HK-2 (cell line): Measurements from ENCODE around the gene CDK17.
A peak's percentile ranks its signal among the peaks of the same experiment; 100 is the strongest.

Experiments used
- DNase-seq: peaks from one replicate; pipeline ENCODE4 v3.0.0-alpha.2; 2018; ENCODE audit not compliant: unreplicated experiment

Gene CDK17

GRCh38 chr12:96238336-96239047, 161.7 kb downstream of the CDK17 start:
- DNase-seq, result no peak

- peak; percentile 47 for DNase-seq
Measured at GRCh38 chr12:96237465-96238077, 162.7 kb downstream of the CDK17 start.

DNA sequence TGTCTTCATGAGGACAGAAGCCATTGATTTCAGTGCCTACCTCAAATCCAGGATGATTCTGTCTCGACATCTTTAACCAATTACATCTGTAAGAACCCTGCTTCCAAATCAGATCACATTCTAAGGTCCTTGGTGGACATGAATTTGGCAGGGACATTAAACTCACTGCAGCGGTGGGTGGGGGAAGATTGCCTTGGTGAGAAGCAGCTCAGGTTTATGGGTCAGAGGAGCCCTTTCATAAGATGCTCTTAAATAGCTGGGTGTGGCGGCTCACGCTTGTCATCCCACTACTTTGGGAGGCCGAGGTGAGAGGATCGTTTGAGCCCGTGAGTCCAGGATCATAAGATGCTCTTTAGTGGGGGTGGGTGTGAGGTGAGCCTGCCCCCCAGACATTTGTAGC, 163.2 kb downstream of the CDK17 start:
- no peak for DNase-seq

- no peak for DNase-seq
Measured at GRCh38 chr12:96236221-96236822, 163.9 kb downstream of the CDK17 start.

- DNase-seq, result no peak
Measured at GRCh38 chr12:96235484-96235826, 164.8 kb downstream of the CDK17 start.

GRCh38 chr12:96234591-96235483, 165.4 kb downstream of the CDK17 start:
- DNase-seq, result no peak

DNA sequence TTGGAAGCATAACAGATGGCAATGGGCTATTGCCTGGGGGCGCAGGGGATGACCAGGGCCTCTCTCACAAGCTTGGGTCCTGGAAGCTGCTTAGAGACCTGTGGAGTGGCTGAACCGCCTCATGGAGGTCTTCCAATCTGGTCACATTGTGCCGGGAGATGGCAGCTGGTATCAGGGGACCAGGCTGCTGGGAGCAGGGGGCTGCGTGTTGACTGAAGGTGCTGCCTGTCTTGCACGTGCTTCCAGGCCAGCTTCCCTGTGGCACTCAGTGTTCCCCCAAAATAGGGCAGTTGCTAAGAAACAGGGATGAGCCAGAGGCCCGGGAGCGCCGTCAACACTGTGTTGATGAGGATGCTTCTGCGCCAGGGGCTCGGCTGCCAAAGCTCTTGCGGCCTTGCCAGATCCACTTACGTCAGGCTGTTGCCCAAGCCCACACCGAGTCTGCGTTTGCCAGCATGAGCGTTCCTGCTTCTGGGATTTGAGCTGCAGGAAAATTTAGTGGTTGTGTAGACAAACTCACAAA, 166.2 kb downstream of the CDK17 start:
- no peak for DNase-seq

GRCh38 chr12:96233168-96233567, 167.1 kb downstream of the CDK17 start:
- DNase-seq, result no peak

GRCh38 chr12:96230646-96231045, 169.6 kb downstream of the CDK17 start:
- no peak for DNase-seq

- DNase-seq, result no peak
Measured at GRCh38 chr12:96228566-96229248, 171.5 kb downstream of the CDK17 start.
